Thyroid gland (tissue), 4 donors: Measurements from ENCODE around the gene ACAD11. TPM values are rescaled to one million over a fixed set of nuclear protein-coding genes. Genes with fewer than 3 reads are reported as not detected.

Experiments
- DNase-seq, 2 donors: peaks; one replicate each; pipeline ENCODE4 v3.0.0-alpha.2; 2019
- H3K27ac ChIP-seq, 3 donors: fragments of 200-600 bp; sonication (generic); 1 replicate in 2 of 3; 2 replicates in 1 of 3; pipeline ENCODE4 v1.5.1; 2016 to 2019; ENCODE audit warnings: mild to moderate bottlenecking in 1 of 3, moderate library complexity in 1 of 3
- H3K27me3 ChIP-seq: fragments of 200-600 bp; sonication (generic); one replicate; pipeline ENCODE4 v1.5.1; 2019
- H3K36me3 ChIP-seq, 2 donors: fragments of 200-600 bp; sonication (generic); one replicate each; pipeline ENCODE4 v1.5.1; 2016 to 2019
- H3K4me1 ChIP-seq, 2 donors: fragments of 200-600 bp; sonication (generic); one replicate each; pipeline ENCODE4 v1.5.1; 2017 to 2019
- H3K4me3 ChIP-seq, 3 donors: fragments of 200-600 bp; sonication (generic); replicated peaks in 1 of 3; 1 replicate in 2 of 3; 2 replicates in 1 of 3; pipeline ENCODE4 v1.5.1; 2016; ENCODE audit warnings: mild to moderate bottlenecking in 1 of 3
- H3K9me3 ChIP-seq: fragments of 200-600 bp; sonication (generic); one replicate; pipeline ENCODE4 v1.5.1; 2017
- POLR2A ChIP-seq, 2 donors: fragments of 450-650 bp; IDR thresholded peaks; one replicate each; pipeline ENCODE4 v1.6.1; 2017; ENCODE audit warnings: antibody characterized with exemption in 2 of 2, mild to moderate bottlenecking in 2 of 2, moderate library complexity in 1 of 2
- WGBS, 2 donors: methylation state at CpG; one replicate each; pipeline ENCODE4 v1.1.5; 2017; 5-methylcytosine and 5-hydroxymethylcytosine counted together
- intact Hi-C: fragments of 100-400 bp; cut with DNase I; formaldehyde crosslinking; loops from one replicate; pipeline ENCODE4 v1.15.1; 2023
- total RNA-seq, 4 donors: library from RNA; depleted of rRNA; stranded (reverse); fragments of >200 nt; gene quantifications; one replicate each; pipeline ENCODE4 v1.2.3, GENCODE V29; 2016
- TF ChIP-seq, protein P1 (sequence below), 6 experiments: fragments of 200-600 bp in 3 of 6; fragments of 450-650 bp in 3 of 6; sonication (generic) in 3 of 6; IDR thresholded peaks; one replicate each; pipeline ENCODE4 v1.5.1; 2016 to 2019; ENCODE audit warnings: antibody characterized with exemption in 6 of 6, mild to moderate bottlenecking in 2 of 6, inconsistent platforms in 1 of 6, moderate library complexity in 1 of 6

The ACAD11 gene
- total RNA-seq, 4 donors from 2014 or later: 34.9 to 42.6 (median 42.3) TPM

GRCh38 chr3:132597660-132598059 is 61.9 kb downstream of the ACAD11 start:
- peaks cover 2 to 3% of the 10 kb centered on the region in 2 donors for H3K36me3 ChIP-seq
- TF ChIP-seq, protein P1, sequence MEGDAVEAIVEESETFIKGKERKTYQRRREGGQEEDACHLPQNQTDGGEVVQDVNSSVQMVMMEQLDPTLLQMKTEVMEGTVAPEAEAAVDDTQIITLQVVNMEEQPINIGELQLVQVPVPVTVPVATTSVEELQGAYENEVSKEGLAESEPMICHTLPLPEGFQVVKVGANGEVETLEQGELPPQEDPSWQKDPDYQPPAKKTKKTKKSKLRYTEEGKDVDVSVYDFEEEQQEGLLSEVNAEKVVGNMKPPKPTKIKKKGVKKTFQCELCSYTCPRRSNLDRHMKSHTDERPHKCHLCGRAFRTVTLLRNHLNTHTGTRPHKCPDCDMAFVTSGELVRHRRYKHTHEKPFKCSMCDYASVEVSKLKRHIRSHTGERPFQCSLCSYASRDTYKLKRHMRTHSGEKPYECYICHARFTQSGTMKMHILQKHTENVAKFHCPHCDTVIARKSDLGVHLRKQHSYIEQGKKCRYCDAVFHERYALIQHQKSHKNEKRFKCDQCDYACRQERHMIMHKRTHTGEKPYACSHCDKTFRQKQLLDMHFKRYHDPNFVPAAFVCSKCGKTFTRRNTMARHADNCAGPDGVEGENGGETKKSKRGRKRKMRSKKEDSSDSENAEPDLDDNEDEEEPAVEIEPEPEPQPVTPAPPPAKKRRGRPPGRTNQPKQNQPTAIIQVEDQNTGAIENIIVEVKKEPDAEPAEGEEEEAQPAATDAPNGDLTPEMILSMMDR (IDR thresholded peaks at IDR 0.05): no peak
- no peak for TF ChIP-seq POLR2A (IDR thresholded peaks at IDR 0.05)
- DNase-seq: no peak
- no peaks in the 10 kb centered on the region for H3K9me3 ChIP-seq
- H3K27me3 ChIP-seq: no peaks in the 10 kb centered on the region
- no peak overlapping the region for H3K4me3 ChIP-seq
- no peak overlapping the region for H3K27ac ChIP-seq
- no peaks in the 10 kb centered on the region for H3K4me1 ChIP-seq
- 81 to 93% methylated on average over 2 of the region's 2 CpGs for WGBS, 2 donors
- intact Hi-C loops: no loop called here

DNA sequence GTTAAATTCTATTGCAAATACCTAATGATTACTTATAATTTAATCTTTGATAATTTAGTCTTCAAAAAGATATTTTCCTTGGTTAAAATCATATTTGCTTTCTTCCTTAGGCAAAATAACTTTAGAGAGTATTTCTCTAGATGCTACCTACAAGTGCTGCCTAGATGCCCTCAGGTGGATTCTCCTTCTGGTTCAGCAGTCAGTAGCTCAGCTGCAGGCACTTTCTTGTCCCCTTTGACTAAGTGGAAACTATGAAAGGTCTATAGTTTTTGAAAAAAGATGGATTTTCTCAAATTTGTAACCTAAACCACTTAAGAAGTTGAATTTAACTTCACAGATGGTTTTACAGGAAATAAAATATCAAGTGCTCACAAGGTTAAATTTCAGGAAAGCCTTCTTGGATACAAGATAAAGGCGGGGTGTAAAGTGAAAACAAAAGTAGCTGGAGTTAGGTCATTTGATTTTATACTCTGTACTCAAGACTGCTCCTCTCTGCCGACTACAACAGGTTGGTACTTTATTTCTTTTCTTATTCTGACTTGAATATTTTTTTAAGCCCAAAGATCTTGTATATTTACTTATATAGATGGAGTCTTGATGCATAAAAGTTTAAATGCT is 62.7 kb downstream of the ACAD11 start, which contains the start of gene ACKR4:
TSS of gene ACKR4 (plus strand) at position 455 of the 618 bp plus-strand sequence. CDS start 3,128 bp downstream, outside the sequence.
- no peaks in the 10 kb centered on the region for H3K4me1 ChIP-seq
- H3K27ac ChIP-seq: no peak within 1 kb of the TSS
- no peak for DNase-seq
- TF ChIP-seq, protein P1 (IDR thresholded peaks at IDR 0.05): no peak
- no peak for TF ChIP-seq POLR2A (IDR thresholded peaks at IDR 0.05)
- H3K4me3 ChIP-seq: no peak within 1 kb of the TSS
- no peaks in the 10 kb centered on the region for H3K9me3 ChIP-seq
- peaks cover 0 to 2% of the 10 kb centered on the region in 2 donors for H3K36me3 ChIP-seq
- intact Hi-C loops: no loop called here
- H3K27me3 ChIP-seq: no peaks in the 10 kb centered on the region
- WGBS, 2 donors: 40 to 64% methylated on average over 2 of the region's 2 CpGs

DNA sequence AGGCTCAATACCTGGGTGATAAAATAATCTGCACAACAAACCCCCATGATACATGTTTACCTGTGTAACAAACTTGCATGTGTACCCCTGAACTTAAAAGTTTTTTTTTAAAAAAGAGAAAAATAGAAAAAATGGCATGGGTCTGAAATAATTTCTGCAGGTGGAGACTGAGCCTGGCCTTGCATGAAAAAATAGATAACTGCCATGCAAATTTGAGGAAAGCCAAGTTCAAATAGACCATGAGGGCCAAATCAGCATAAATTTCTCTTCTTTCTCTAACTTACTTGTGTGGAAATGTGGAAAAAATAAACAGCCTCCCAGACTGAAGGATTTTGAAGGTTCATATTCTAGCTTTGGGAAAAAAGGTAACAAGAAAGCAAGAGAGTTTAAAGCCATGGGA is 63.3 kb downstream of the ACAD11 start:
- Histone ChIP-seq H3K9me3 (no peaks in the 10 kb centered on the region), H3K4me1 (no peaks in the 10 kb centered on the region), H3K27ac (no peak overlapping the region), H3K36me3 (peaks cover 0 to 2% of the 10 kb centered on the region in 2 donors), H3K27me3 (no peaks in the 10 kb centered on the region), H3K4me3 (no peak overlapping the region)
- intact Hi-C loops: no loop called here
- TF ChIP-seq POLR2A (IDR thresholded peaks at IDR 0.05): no peak
- TF ChIP-seq, protein P1 (IDR thresholded peaks at IDR 0.05): no peak
- DNase-seq: no peak

DNA sequence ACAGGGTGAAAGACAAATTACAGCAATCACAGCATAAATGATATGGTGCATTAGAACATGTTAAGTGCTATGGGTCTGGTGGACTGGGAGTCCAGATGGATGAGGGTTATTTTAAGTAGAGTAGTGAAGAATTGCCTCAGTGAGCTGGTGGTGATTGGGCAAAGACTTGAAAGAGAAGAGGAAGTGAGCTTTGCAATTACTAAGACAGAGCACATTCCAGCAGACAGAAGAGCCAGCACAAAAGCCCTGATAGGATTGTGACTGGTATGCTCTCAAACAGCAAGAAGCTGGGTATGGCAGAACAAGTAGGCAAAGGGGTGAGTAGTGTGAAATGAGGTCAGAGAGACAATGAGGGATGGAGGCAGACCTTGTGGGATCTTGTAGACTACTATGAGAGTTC is 64.6 kb downstream of the ACAD11 start:
- Histone ChIP-seq H3K4me1 (no peaks in the 10 kb centered on the region), H3K36me3 (peaks cover 0 to 2% of the 10 kb centered on the region in 2 donors), H3K27ac (no peak overlapping the region), H3K4me3 (no peak overlapping the region), H3K9me3 (no peaks in the 10 kb centered on the region), H3K27me3 (no peaks in the 10 kb centered on the region)
- no peak for DNase-seq
- TF ChIP-seq, protein P1 (IDR thresholded peaks at IDR 0.05): no peak
- TF ChIP-seq POLR2A (IDR thresholded peaks at IDR 0.05): no peak
- intact Hi-C loops: no loop called here

DNA sequence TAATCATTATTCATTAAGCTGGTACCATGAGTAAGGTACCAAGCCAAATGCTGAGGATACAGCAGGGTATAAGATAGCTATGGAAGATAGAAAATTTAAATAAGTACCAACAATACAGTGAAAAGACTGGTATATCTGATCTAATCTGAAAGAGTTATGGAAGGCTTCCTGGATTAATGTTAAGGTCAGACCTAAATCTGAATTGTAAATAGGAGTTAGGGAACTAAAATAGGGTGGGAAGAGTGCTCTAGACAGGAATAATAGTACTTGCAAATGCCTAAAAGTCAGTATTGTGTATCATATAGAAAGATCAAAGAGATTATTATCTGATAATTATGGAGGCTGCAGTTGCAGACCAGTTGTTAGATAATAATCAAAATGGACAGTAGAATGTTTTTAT is 65.1 kb downstream of the ACAD11 start:
- H3K4me1 ChIP-seq: no peaks in the 10 kb centered on the region
- intact Hi-C loops: no loop called here
- no peak overlapping the region for H3K27ac ChIP-seq
- TF ChIP-seq, protein P1 (IDR thresholded peaks at IDR 0.05): no peak
- TF ChIP-seq POLR2A (IDR thresholded peaks at IDR 0.05): no peak
- H3K36me3 ChIP-seq: peaks cover 0 to 2% of the 10 kb centered on the region in 2 donors
- DNase-seq: no peak
- no peaks in the 10 kb centered on the region for H3K27me3 ChIP-seq
- no peaks in the 10 kb centered on the region for H3K9me3 ChIP-seq
- no peak overlapping the region for H3K4me3 ChIP-seq
